Tibial nerve (tissue), 4 donors: ENCODE results near the gene TAGLN2. TPM values are rescaled to one million over a fixed set of nuclear protein-coding genes. Genes with fewer than 3 reads are reported as not detected.

ENCODE experiments used
- DNase-seq, 2 donors: peaks; one replicate each; pipeline ENCODE4 v3.0.0-alpha.2; 2019; ENCODE audit warnings: low spot score in 2 of 2
- H3K27ac ChIP-seq, 4 donors: fragments of 200-600 bp; sonication (generic) in 3 of 4; one replicate each; pipeline ENCODE4 v1.5.1; 2017 to 2019; ENCODE audit warnings: mild to moderate bottlenecking in 1 of 4
- H3K27me3 ChIP-seq, 2 donors: fragments of 200-600 bp; sonication (generic) in 1 of 2; one replicate each; pipeline versions ENCODE4 v1.5.1 to v1.6.0; 2017 to 2019
- H3K36me3 ChIP-seq, 3 donors: fragments of 200-600 bp; sonication (generic); one replicate each; pipeline ENCODE4 v1.5.1; 2018 to 2019
- H3K4me1 ChIP-seq, 4 donors: fragments of 200-600 bp; sonication (generic) in 3 of 4; one replicate each; pipeline ENCODE4 v1.5.1; 2017 to 2019
- H3K4me3 ChIP-seq, 4 donors: fragments of 200-600 bp; sonication (generic) in 3 of 4; one replicate each; pipeline ENCODE4 v1.5.1; 2017 to 2019; ENCODE audit warnings: mild to moderate bottlenecking in 1 of 4, moderate library complexity in 1 of 4
- H3K9me3 ChIP-seq, 4 donors: fragments of 200-600 bp; sonication (generic) in 3 of 4; one replicate each; pipeline ENCODE4 v1.5.1; 2017 to 2019
- EP300 ChIP-seq, 2 donors: sonication (generic); formaldehyde crosslinking; IDR thresholded peaks; one replicate each; pipeline ENCODE4 v1.6.1; 2017; ENCODE audit warnings: antibody characterized with exemption in 2 of 2, mild to moderate bottlenecking in 1 of 2
- POLR2A ChIP-seq, 2 donors: fragments of 450-650 bp; IDR thresholded peaks; one replicate each; pipeline ENCODE4 v1.6.1; 2017; ENCODE audit warnings: antibody characterized with exemption in 2 of 2, mild to moderate bottlenecking in 2 of 2, moderate library complexity in 2 of 2
- WGBS, 2 donors: methylation state at CpG; one replicate each; pipeline ENCODE4 v1.1.5; 2018; 5-methylcytosine and 5-hydroxymethylcytosine counted together
- total RNA-seq, 4 donors: library from RNA; depleted of rRNA; stranded (reverse); fragments of >200 nt; gene quantifications; one replicate each; pipeline ENCODE4 v1.1.0, GENCODE V29; 2016
- TF ChIP-seq, protein P1 (sequence below), 5 experiments: fragments of 200-600 bp in 3 of 5; fragments of 450-650 bp in 2 of 5; sonication (generic) in 3 of 5; IDR thresholded peaks; one replicate each; pipeline ENCODE4 v1.5.1; 2016 to 2019; ENCODE audit warnings: antibody characterized with exemption in 5 of 5, mild to moderate bottlenecking in 3 of 5, moderate library complexity in 2 of 5

TAGLN2 gene
- total RNA-seq, 4 donors from 2014 or later, result 149 to 205 (median 168) TPM

DNA sequence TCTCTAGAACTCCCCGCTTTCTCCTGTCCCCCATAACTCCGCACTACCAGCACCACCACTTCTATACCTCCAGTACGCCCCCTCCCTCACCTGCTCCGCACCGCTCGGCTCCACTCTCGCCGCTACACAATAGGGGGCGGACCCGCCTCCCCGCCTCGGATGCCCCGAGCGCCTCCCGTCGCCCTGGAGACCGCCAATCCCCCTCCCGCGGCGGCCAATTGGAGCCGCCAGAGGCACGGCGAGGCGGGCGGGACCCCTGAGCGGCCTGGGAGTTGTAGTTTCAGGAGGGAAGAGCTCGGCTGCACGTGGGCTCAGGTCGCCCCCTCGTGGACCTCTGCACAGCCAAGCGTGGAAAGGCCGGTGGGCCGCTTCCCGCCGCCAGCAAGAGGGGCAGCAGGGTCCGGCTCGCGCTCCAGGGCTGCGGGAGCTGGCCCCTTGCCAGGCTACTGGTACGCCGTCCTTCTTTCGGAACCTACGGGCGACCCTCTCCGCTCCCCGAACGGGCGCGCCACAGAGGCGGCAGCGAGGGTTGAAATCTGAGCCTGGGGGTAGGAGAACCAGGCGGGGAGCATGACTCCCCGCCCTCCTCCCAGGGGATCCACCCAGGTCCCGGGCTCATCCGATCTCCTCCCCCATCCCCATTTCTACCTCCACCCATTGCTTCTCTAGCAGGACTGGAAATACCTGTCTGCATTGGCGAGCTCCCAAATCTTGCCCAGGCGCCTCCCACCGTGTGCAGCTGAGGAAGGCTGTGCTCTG, 20.4 kb upstream of the TAGLN2 start, which contains the start of gene IGSF9:
TSS of gene IGSF9 (minus strand) at position 131 of the 759 bp plus-strand sequence. CDS start 2,159 bp downstream, outside the sequence.
- H3K9me3 ChIP-seq, result no peaks in the 10 kb centered on the region
- DNase-seq, result peak in 1 of 2 donors; percentile 36
- peaks cover 0 to 15% (median 5%) of the 10 kb centered on the region in 4 donors for H3K4me1 ChIP-seq
- 2 to 3% methylated on average over 38 to 56 of the region's 58 CpGs for WGBS, 2 donors
- no peaks in the 10 kb centered on the region for H3K36me3 ChIP-seq
- peak within 1 kb of the TSS; percentile 28 to 55 (median 38) for H3K4me3 ChIP-seq
- TF ChIP-seq, protein P1, sequence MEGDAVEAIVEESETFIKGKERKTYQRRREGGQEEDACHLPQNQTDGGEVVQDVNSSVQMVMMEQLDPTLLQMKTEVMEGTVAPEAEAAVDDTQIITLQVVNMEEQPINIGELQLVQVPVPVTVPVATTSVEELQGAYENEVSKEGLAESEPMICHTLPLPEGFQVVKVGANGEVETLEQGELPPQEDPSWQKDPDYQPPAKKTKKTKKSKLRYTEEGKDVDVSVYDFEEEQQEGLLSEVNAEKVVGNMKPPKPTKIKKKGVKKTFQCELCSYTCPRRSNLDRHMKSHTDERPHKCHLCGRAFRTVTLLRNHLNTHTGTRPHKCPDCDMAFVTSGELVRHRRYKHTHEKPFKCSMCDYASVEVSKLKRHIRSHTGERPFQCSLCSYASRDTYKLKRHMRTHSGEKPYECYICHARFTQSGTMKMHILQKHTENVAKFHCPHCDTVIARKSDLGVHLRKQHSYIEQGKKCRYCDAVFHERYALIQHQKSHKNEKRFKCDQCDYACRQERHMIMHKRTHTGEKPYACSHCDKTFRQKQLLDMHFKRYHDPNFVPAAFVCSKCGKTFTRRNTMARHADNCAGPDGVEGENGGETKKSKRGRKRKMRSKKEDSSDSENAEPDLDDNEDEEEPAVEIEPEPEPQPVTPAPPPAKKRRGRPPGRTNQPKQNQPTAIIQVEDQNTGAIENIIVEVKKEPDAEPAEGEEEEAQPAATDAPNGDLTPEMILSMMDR (IDR thresholded peaks at IDR 0.05), result peak; percentile 27 to 75 (median 43)
- no peak for TF ChIP-seq POLR2A (IDR thresholded peaks at IDR 0.05)
- H3K27ac ChIP-seq, result peak within 1 kb of the TSS in 2 of 4 donors; percentile 2 to 54
- H3K27me3 ChIP-seq, result peaks cover 0 to 31% of the 10 kb centered on the region in 2 donors

GRCh38 chr1:159944623-159945455, 19.5 kb upstream of the TAGLN2 start:
- peak overlapping the region in 1 of 4 donors; percentile 2 for H3K27ac ChIP-seq
- peaks cover 0 to 15% (median 5%) of the 10 kb centered on the region in 4 donors for H3K4me1 ChIP-seq
- peaks cover 0 to 31% of the 10 kb centered on the region in 2 donors for H3K27me3 ChIP-seq
- no peaks in the 10 kb centered on the region for H3K9me3 ChIP-seq
- H3K4me3 ChIP-seq, result peak overlapping the region; percentile 28 to 55 (median 38)
- 22 to 31% methylated on average over 11 of the region's 11 CpGs for WGBS, 2 donors
- H3K36me3 ChIP-seq, result no peaks in the 10 kb centered on the region
- no peak for DNase-seq
- no peak for TF ChIP-seq POLR2A (IDR thresholded peaks at IDR 0.05)
- TF ChIP-seq, protein P1 (IDR thresholded peaks at IDR 0.05), result no peak
- TF ChIP-seq EP300 (IDR thresholded peaks at IDR 0.05), result no peak

- H3K27ac ChIP-seq, result no peak overlapping the region
- H3K4me3 ChIP-seq, result no peak overlapping the region
- H3K36me3 ChIP-seq, result no peaks in the 10 kb centered on the region
- no peak for TF ChIP-seq EP300 (IDR thresholded peaks at IDR 0.05)
- no peak for TF ChIP-seq POLR2A (IDR thresholded peaks at IDR 0.05)
- TF ChIP-seq, protein P1 (IDR thresholded peaks at IDR 0.05), result no peak
- H3K9me3 ChIP-seq, result no peaks in the 10 kb centered on the region
- no peak for DNase-seq
- H3K4me1 ChIP-seq, result peaks cover 0 to 15% (median 5%) of the 10 kb centered on the region in 4 donors
- H3K27me3 ChIP-seq, result peaks cover 0 to 31% of the 10 kb centered on the region in 2 donors
- WGBS, 2 donors, result 76 to 83% methylated on average over 9 of the region's 9 CpGs
These were observed 18.8 kb upstream of the TAGLN2 start for GRCh38 chr1:159943908-159944622.

GRCh38 chr1:159943278-159943640, 18.0 kb upstream of the TAGLN2 start:
- no peak for DNase-seq
- no peak overlapping the region for H3K27ac ChIP-seq
- H3K9me3 ChIP-seq, result no peaks in the 10 kb centered on the region
- peaks cover 0 to 37% of the 10 kb centered on the region in 2 donors for H3K27me3 ChIP-seq
- H3K4me3 ChIP-seq, result no peak overlapping the region
- H3K4me1 ChIP-seq, result peaks cover 0 to 15% (median 5%) of the 10 kb centered on the region in 4 donors
- no peaks in the 10 kb centered on the region for H3K36me3 ChIP-seq
- TF ChIP-seq, protein P1 (IDR thresholded peaks at IDR 0.05), result no peak
- TF ChIP-seq EP300 (IDR thresholded peaks at IDR 0.05), result no peak
- no peak for TF ChIP-seq POLR2A (IDR thresholded peaks at IDR 0.05)
- WGBS, 2 donors, result 78 to 82% methylated on average over 5 of the region's 5 CpGs
